Measurements from ENCODE around the gene TIPIN.

- TF ChIP-seq POLR2A (IDR thresholded peaks at IDR 0.05; ENCODE audit: low read depth) (no peak), CTCF (IDR thresholded peaks at IDR 0.05) (no peak), POLR2AphosphoS5 (IDR thresholded peaks at IDR 0.05) (no peak), EP300 (IDR thresholded peaks at IDR 0.05) (no peak)
Observed at GRCh38 chr15:66402761-66403284, 46.3 kb upstream of the TIPIN start.

All from esophagus muscularis mucosa (tissue), 4 donors.